Measurements from ENCODE around the gene AFAP1L1.

AFAP1L1 gene

GRCh38 chr5:149341876-149342275 is 70.2 kb downstream of the AFAP1L1 start:
- no peak for TF ChIP-seq CTCF (IDR thresholded peaks at IDR 0.05; ENCODE audit: low read depth, low read length, missing control alignments)
- DNase-seq: no peak
- H3K27me3 ChIP-seq (replicated peaks): no peaks in the 10 kb centered on the region
- no peaks in the 10 kb centered on the region for H3K36me3 ChIP-seq (replicated peaks)
- in situ Hi-C loops (cut with HindIII; ENCODE audit: low pct_ligation_motif_present, low sequenced_read_pairs): no loop called here
- no peak overlapping the region for H3K4me3 ChIP-seq (ENCODE audit: low read depth, low read length)
- no peak overlapping the region for H3K27ac ChIP-seq

DNA sequence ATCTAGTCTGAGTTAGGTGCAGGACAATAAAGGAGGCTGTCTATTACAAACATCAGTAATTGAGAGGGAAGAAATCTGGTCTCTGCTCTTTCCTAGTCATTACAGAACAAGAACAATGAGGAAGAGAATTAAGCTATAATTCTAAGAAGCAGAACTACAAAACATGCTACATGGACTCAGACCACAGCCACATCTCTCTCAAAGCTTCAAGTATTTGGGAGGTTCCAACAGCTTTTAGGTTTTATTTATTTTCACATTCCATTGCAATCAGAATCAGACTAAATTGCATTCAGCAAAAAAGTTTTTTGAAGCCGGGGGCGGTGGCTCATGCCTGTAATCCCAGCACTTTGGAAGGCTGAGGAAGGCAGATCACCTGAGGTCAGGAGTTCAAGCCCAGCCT is 72.5 kb downstream of the AFAP1L1 start:
- no peak overlapping the region for H3K27ac ChIP-seq

GRCh38 chr5:149345147-149345891 is 73.7 kb downstream of the AFAP1L1 start, which contains the start of gene GRPEL2:
Gene GRPEL2, plus strand, starts transcription at chr5:149345499. Its CDS starts 41 bp downstream, at chr5:149345540.
- H3K27ac ChIP-seq: peak within 1 kb of the TSS; percentile 69
- in situ Hi-C loops (cut with HindIII; ENCODE audit: low pct_ligation_motif_present, low sequenced_read_pairs): no loop called here
- peaks cover 29% of the 10 kb centered on the region for H3K36me3 ChIP-seq (replicated peaks)
- H3K27me3 ChIP-seq (replicated peaks): no peaks in the 10 kb centered on the region
- no peak for TF ChIP-seq CTCF (IDR thresholded peaks at IDR 0.05; ENCODE audit: low read depth, low read length, missing control alignments)
- peak; percentile 96 for DNase-seq
- H3K4me3 ChIP-seq (ENCODE audit: low read depth, low read length): peak within 1 kb of the TSS; percentile 99

More for the DNA sequence above, 72.5 kb downstream of the AFAP1L1 start:
- H3K4me3 ChIP-seq (ENCODE audit: low read depth, low read length): no peak overlapping the region
- H3K27me3 ChIP-seq (replicated peaks): no peaks in the 10 kb centered on the region
- peaks cover 17% of the 10 kb centered on the region for H3K36me3 ChIP-seq (replicated peaks)
- in situ Hi-C loops (cut with HindIII; ENCODE audit: low pct_ligation_motif_present, low sequenced_read_pairs): no loop called here
- TF ChIP-seq CTCF (IDR thresholded peaks at IDR 0.05; ENCODE audit: low read depth, low read length, missing control alignments): no peak
- DNase-seq: no peak

DNA sequence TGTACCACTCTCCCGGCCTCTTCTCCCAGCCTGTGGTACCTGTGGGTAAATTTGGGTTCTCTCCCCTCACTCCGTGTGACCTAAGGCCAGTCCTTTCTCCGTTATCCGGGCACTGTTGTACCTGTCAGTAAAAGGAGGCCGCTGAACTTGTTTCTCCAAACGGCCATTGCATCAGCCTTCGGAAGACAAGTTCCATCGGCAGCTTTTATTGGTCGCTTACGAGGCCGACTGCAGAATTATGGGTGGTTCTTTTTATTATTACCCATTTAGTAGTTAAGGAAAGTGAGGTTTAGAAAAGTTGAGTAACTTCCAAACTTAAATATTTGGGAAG is 74.2 kb downstream of the AFAP1L1 start:
- H3K27me3 ChIP-seq (replicated peaks): no peaks in the 10 kb centered on the region

DNA sequence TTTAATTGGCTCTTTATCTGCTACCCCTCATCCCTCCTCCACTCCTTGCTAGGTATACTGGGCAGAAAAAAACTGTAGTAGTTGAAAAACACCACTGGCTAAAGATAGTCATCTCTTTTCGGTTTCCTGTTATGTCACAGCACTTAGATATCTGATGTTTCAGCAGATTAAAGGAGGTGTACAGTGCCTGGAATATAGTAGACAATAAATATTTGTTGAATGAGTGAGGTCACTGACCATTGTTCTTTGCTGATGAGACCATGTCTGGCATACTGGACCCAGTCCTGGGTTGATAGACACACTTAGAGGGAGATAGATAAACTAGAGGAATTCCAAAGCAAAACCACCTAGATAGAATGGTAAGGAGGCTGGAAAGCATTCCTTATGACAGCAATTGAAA is 76.9 kb downstream of the AFAP1L1 start:
- Histone ChIP-seq H3K27ac (no peak overlapping the region), H3K36me3 (replicated peaks) (peaks cover 52% of the 10 kb centered on the region), H3K4me3 (ENCODE audit: low read depth, low read length) (no peak overlapping the region), H3K27me3 (replicated peaks) (no peaks in the 10 kb centered on the region)
- no peak for TF ChIP-seq CTCF (IDR thresholded peaks at IDR 0.05; ENCODE audit: low read depth, low read length, missing control alignments)
- DNase-seq: no peak
- in situ Hi-C loops (cut with HindIII; ENCODE audit: low pct_ligation_motif_present, low sequenced_read_pairs): no loop called here

More for the DNA sequence above, 74.2 kb downstream of the AFAP1L1 start:
- in situ Hi-C loops (cut with HindIII; ENCODE audit: low pct_ligation_motif_present, low sequenced_read_pairs): no loop called here
- Histone ChIP-seq H3K4me3 (ENCODE audit: low read depth, low read length) (peak overlapping the region; percentile 99), H3K36me3 (replicated peaks) (peaks cover 34% of the 10 kb centered on the region), H3K27ac (peak overlapping the region; percentile 69)
- TF ChIP-seq CTCF (IDR thresholded peaks at IDR 0.05; ENCODE audit: low read depth, low read length, missing control alignments): no peak
- DNase-seq: no peak

- Histone ChIP-seq H3K27ac (no peak overlapping the region), H3K36me3 (replicated peaks) (peaks cover 55% of the 10 kb centered on the region), H3K27me3 (replicated peaks) (no peaks in the 10 kb centered on the region), H3K4me3 (ENCODE audit: low read depth, low read length) (no peak overlapping the region)
- no peak for DNase-seq
- TF ChIP-seq CTCF (IDR thresholded peaks at IDR 0.05; ENCODE audit: low read depth, low read length, missing control alignments): no peak
- in situ Hi-C loops (cut with HindIII; ENCODE audit: low pct_ligation_motif_present, low sequenced_read_pairs): no loop called here
Observed at GRCh38 chr5:149349382-149349781, 77.7 kb downstream of the AFAP1L1 start.
